IPS-NIHi7 (cell line): ENCODE results near the gene KIF7.

Experiments used
- DNase-seq: peaks from one replicate; pipeline ENCODE4 v3.0.0; 2012; ENCODE audit warnings: mixed read lengths; ENCODE audit errors: extremely low spot score

Gene KIF7

GRCh38 chr15:89669309-89669865 is 14.1 kb upstream of the KIF7 start:
- no peak for DNase-seq

- no peak for DNase-seq
Measured at GRCh38 chr15:89668171-89668570, 12.9 kb upstream of the KIF7 start.

GRCh38 chr15:89667706-89667960 is 12.4 kb upstream of the KIF7 start:
- DNase-seq, result no peak

GRCh38 chr15:89666858-89667705 is 11.8 kb upstream of the KIF7 start:
- no peak for DNase-seq

GRCh38 chr15:89666184-89666857 is 11.1 kb upstream of the KIF7 start:
- DNase-seq, result no peak

GRCh38 chr15:89665449-89666181 is 10.3 kb upstream of the KIF7 start:
- peak; percentile 74 for DNase-seq

- DNase-seq, result no peak
Measured at GRCh38 chr15:89664441-89665350, 9.4 kb upstream of the KIF7 start.

- peak; percentile 58 for DNase-seq
Measured at GRCh38 chr15:89662893-89663626, 7.8 kb upstream of the KIF7 start.

GRCh38 chr15:89660556-89660955 is 5.3 kb upstream of the KIF7 start:
- no peak for DNase-seq

GRCh38 chr15:89659295-89659694 is 4.0 kb upstream of the KIF7 start:
- no peak for DNase-seq

- DNase-seq, result no peak
Measured at GRCh38 chr15:89657686-89658200, 2.5 kb upstream of the KIF7 start.

GRCh38 chr15:89656116-89656815 is 999 bp upstream of the KIF7 start:
- DNase-seq, result no peak

GRCh38 chr15:89654301-89654761 is 936 bp downstream of the KIF7 start:
- no peak for DNase-seq

- DNase-seq, result no peak
Measured at GRCh38 chr15:89653578-89653977, 1.7 kb downstream of the KIF7 start.

- no peak for DNase-seq
Measured at GRCh38 chr15:89652666-89653065, 2.6 kb downstream of the KIF7 start.

GRCh38 chr15:89652131-89652530 is 3.1 kb downstream of the KIF7 start:
- DNase-seq, result no peak

GRCh38 chr15:89649716-89650115 is 5.6 kb downstream of the KIF7 start:
- no peak for DNase-seq

- no peak for DNase-seq
Measured at GRCh38 chr15:89649013-89649625, 6.1 kb downstream of the KIF7 start.
